HG03521 (cell line): ENCODE results near the gene TEAD1.

Experiments
- ATAC-seq: cut with Tn5 transposase; IDR thresholded peaks from one replicate; pipeline ENCODE4 v1.9.1; 2021; ENCODE audit warnings: mild to moderate bottlenecking, moderate library complexity; ENCODE audit not compliant: unreplicated experiment

Gene TEAD1

DNA sequence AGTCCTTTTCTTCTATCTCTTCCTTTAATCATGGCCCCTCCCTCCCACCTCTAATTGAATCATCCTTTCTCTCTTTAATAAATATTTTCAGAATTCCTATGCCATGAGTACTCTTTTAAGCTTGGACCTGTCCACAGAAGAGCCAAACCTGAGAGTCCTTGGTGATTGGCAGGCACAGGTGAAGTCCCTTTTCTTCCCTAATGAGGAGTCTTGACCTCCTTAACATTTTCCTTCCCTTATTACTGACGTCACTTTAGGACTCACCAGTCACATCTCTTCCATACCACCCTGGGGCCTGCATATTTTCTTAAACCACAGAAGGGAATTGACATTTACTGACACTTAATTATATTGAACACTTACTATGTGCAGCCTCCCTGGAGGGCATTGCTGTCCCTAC is 293.9 kb downstream of the TEAD1 start:
- no peak for ATAC-seq

DNA sequence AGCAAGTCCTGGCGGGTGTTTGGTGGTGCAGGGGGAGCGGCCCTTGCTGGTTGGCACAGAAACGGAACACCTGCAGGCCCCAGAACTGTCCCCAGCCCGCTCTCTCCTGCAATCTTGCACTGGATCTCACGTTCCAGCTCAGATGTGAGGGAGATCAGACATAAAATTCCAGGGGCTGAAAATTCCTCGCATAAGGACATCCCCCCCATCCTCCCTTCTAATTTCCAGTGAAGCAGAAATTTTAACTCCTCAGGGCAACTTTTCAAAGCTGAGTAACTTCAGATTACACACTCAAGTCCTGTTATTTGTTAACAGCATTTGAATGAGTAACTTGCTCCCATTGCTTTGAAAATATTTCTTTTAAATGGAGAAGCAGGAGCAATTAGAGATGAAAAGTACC is 294.6 kb downstream of the TEAD1 start:
- no peak for ATAC-seq

DNA sequence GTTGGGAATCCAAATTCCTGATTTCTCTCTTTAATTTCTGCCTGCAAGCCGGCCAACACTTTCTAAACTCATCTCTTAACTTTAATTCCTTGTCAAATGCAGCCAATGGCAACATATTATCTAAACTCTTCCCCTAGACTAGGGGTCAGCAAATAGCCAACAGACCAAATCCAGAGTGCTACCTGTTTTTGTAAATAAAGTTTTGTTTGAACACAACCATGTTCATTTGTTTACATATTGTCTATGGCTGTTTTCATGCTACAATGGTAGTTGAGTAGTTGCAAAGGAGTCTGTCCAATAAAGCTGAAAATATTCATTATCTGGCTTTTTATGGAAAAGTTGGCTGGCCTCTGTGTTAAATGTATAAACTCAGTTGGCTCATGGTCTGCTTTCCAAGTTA is 297.7 kb downstream of the TEAD1 start:
- no peak for ATAC-seq

DNA sequence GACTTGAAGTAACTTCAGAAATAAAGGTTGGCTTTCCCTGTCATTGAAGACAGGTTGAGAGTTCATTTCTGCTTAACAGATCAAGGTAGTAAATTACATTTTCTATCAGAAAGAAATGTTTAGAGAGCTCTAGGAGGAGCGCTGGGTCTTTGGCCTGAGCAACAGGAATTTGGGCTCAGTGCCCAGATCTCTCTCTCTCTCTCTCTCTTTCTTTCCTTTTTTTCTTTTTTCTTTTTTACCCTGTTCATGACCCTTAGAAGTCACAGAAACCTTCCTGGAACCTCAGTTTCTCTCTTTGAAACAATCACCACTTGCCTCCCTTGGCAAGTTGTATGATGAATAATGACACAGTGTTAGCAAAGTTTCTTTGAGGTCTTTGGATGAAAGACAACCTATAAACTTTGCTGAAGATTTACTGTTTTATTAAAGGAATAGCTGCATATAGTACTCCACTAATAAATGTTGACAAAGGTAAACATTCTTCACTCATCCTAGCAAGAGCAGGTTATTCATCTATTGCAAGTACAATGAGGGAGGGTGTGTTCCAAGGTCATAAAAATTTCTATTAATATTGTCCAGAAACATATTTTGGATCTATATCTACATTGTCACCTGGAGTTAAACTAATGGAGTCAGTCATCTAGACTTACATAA is 299.4 kb downstream of the TEAD1 start:
- no peak for ATAC-seq

DNA sequence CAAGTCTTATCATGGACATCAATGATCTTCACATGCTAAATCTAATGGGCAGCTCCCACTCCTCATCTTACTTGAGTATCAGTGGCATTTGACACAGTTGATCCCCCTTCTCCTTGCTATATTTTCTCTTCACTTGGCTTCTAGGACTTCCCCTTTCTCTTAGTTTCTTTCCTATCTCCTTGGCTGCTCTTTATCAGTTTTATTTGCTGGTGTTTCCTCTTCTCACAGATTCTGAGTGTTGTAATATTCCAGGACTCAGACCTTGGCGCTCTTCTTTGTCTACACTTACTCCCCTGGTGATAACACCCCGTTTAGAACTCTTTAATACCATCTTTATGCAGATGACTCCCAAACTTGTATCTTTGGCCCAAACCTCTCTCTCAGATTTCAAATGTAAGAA is 301.0 kb downstream of the TEAD1 start:
- ATAC-seq = no peak

DNA sequence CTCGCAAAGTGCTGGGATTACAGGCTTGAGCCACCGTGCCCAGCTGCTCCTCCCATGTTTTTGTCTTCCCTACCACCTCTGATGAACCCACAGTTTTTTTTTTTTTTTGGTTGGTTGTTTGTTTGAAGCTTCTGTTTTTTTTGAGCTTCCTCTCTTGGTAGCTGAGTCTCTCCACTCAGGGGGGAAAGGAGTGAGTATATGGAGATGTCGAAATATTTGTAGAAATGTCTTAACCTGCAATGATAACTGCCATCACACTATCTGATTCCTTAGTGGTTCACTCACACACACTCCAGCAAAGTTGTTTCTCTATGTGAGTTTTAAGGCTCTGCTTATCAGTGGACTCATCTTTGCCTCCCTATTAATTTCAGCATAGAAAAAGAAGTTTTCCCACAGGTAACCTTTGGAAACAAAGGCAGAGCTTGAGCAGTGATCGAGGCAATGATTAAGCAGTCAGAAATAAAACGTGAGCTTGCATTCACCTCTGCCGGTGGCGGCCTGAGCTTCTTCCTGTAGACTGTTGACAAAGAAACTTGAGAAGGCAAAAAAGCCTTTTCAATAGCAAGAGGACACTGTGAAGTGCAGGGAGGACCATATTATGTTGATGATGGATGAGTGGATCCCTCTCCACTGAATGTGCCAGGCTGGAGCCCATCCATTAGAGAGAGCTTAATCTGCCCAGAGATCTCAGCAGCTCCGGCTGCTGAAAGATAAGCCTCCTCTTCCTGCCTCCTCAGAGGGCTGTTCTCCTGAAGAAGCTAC is 305.9 kb downstream of the TEAD1 start:
- ATAC-seq = no peak

DNA sequence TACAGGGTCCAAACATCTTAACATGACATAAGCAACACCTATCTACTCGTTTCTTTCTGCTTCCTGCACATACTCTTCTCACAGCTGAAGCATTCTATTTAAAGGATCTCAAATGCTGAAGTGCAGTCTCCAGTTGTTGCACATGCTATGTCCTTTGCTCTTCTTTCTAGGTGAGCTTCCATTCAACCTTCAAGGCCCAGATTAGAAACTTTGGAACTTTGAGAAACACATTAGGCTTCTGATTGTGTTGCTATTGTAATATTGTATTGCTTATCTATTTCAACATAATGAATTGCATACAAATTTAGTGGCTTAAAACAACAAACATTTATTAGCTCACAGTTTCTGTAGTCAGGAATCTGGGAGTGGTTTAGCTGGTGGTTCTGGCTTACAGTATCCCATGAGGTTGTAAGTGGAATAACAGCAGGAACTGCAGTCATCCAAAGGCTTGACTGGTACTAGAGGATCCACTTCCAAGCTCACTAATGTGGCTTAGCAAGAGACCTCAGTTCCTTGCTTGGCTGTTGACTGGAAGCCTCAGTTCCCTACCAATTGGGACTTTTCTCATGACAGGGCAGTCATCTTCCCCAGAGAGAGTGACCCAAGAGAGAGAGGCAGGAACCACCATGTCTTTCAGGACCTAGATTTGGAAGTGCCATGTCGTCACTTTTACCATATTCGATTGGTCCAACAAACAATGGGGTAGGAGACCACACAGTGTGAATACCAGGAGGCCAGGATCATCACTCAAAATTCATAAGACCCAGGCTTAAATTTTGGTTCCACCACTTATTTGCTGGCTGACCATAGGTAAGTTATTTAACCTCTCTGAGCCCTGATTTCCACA is 307.7 kb downstream of the TEAD1 start:
- ATAC-seq = no peak

DNA sequence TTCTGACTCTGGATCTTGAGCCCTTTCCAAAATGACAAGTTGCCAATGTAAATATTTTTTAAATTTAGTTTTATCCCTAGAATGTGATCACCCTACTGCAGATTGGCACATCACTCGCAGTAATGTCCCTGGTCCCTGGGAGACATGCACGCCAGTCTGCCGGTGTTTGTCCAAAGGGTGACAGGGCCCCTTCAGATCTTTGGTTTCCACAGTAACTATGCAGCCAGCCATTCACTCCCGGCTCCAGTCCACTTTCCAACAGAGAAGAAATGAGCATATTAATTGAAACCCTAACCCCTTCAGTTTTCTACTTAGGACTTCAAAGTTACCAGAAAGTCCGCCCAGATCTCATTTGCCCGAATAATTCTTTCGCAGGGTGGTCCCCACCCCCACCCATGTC is 309.1 kb downstream of the TEAD1 start:
- no peak for ATAC-seq

DNA sequence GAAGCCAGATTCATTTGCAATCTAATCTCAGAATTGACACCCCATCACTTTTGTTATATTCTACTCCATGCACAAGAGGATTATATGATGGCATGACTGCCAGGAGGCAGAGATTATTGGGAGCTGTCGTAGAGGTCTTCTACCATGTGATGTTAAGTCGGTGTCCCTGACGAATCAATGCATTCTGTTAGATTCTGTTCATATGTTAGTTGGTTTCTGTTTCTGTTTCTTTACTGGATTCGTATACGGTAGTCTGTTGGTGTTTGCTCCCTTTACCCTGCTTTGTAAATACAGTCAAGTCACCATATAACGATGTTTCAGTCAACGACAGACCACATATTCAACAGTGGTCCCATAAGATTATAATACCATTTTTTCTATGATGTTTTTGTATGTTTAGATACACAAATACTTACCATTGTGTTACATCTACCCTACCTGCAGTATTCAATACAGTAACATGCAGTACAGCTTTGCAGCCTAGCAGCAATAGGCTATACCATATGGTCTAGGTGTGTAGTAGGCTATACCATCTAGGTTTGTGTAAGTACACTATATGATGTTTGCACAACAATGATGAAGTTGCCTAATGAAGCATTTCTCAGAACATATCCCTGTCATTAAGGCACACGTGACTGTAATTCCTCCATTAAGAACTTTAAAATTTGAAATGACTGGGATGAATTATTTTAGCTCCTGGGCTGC is 312.1 kb downstream of the TEAD1 start:
- ATAC-seq = no peak

DNA sequence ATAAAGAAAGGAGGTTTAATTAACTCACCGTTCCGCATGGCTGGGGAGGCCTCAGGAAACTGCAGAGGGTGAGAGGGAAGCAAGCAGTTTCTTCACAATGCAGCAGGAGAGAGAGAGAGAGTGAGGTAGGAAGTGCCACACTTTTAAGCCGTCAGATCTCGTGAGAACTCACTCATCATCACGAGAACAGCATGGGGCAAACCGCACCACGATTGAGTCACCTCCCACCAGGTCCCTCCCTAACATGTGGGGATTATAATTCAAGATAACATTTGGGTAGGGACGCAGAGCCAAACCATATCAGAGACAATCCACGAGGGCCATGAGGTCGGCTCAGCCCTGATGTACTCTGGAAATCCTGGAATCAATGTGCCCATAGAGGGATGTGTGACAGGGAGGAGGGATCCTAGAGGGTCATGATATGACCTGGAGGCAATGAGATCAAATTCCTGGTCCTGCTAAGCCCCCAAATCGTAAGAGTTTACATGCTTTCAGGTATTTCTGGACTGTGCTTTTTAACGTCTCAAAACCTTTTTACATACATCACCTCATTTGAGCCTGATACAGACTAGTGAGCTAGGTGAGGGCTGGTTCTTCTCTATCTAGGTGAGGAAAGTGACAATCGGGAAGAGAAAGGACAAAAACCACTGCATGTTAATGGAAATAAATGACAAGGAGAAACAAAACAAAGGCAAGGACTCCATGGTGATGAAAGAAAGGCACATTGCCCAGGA is 315.4 kb downstream of the TEAD1 start:
- no peak for ATAC-seq

DNA sequence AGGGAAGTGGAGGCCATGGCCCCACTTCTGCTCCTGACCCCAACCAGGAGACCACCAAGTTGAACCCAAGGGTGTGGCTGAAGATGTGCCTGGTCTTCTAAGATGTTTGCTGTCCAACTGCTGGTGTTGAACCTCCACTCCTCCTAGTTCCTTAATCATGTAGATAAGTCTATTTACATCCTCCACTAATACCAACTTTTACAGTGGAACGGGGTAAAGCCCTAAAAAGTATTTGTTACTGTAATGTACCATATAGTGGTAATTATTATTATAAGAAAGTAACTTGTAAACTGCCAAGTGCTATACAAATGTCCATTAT is 315.9 kb downstream of the TEAD1 start:
- no peak for ATAC-seq

DNA sequence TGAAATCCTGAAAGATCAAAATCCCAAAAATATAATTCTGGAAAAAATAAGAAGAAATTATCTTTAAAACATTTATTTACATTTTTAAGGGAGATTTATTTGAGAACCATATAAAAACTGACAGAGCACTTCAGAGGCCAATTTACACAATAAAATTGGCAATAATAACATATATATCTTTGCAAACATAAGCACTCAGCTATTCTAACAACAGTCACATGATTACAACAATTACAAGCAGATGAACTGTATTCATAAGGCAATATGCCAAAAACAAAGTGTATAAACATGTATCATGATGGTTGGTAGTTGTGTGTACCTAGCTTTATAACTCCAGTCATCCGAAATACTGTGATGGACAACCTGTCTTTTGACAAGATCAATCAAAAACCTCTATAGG is 317.2 kb downstream of the TEAD1 start:
- no peak for ATAC-seq

DNA sequence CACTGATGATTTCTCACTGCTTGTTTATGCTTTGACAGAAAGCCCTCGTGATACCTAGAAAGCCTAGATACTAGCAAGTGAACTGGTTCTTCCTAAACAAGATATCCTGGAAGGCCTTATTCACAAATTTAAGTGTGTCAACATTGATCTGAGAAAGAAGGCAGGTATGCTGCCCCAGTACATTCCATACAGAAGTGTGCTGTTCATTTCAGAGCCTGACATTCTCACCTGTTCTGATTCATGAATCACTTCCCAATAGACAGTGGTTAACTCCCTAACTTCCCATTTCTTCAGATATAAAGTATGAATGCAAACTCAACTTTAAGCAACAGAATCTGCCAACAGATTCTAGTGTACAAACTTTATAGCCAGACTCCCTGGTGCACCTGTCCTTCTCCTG is 319.4 kb downstream of the TEAD1 start:
- ATAC-seq = no peak
